ENCODE results near the gene MTFP1.
"Not testable (repeated sequence)": the region's sequence is repeated elsewhere in the genome, so short reads cannot be mapped to it uniquely, and the experiment has no call there.

GRCh38 chr22:30401024-30401423, 24.5 kb upstream of the MTFP1 start:
- not testable (repeated sequence) for TF ChIP-seq EZH2 (IDR thresholded peaks at IDR 0.05; ENCODE audit: low read depth); CTCF (conservative IDR thresholded peaks at IDR 0.05)
